Glomerular visceral epithelial cell (primary cell): ENCODE measurements around the gene PRKN.

Experiments used
- DNase-seq: peaks from one replicate; pipeline ENCODE4 v3.0.0-alpha.2; 2016; ENCODE audit errors: extremely low spot score

Gene PRKN

DNA sequence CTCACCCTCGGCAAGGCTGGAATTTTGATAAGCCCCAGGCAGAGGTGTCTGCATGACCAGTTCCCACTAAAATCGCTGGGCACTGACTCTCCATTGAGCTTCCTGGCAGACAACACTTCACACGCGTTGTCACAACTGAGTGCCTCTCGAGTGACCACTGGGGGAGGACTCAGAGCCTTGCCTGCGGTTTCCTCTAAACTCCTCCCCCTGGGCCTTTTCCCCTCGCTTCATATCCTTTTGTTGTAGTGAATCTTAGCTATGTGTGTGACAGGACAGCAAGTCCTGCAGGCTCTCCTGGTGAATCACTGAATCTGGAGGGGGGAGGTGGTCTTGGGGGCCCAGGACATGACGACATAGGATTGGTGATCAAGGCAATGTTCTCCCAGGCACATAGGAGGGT lies 670.8 kb downstream of the PRKN start:
- DNase-seq, result peak; percentile 96

- DNase-seq, result no peak
These were observed 671.5 kb downstream of the PRKN start for GRCh38 chr6:162056061-162056460.

- DNase-seq, result peak; percentile 35
These were observed 672.2 kb downstream of the PRKN start for GRCh38 chr6:162055365-162055764.

DNA sequence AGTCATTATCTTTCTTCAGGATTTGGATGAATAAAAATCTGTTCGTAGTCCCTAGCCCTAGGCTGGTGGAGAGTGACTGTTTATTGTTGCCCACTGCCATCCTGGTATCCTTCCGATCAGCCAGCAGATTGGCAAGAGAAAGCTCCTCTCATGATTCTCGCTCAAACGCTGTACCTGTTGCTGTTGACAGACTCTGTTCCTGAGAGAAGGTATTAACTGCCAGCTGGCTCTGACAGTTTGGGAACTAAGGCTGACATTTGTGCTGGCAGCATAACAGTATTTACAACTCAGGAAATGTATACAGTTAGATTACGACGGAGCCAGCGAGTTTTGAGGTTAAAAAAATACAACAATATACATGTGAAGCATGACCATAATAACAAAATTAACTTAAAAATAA lies 674.5 kb downstream of the PRKN start:
- no peak for DNase-seq

GRCh38 chr6:162050579-162050978 lies 677.0 kb downstream of the PRKN start:
- DNase-seq, result no peak

DNA sequence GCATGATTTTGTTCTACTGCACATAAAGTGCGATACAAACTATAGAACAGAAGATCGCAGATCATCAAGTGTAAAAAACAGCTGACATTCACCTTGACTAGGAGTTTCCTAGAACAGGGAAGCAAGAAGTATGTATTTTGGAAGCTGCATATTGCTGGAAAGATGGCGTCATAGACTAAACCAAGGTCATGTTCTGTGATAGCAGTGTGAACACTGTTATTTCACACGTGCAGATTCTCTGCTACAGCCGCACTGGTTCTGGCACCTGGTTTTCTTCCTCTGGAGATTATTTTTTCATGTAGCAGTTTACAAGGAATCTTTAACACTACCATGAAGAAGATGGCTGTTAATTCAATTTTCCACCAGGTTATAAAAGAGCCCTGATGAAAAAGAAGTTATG lies 681.2 kb downstream of the PRKN start:
- DNase-seq, result no peak

DNA sequence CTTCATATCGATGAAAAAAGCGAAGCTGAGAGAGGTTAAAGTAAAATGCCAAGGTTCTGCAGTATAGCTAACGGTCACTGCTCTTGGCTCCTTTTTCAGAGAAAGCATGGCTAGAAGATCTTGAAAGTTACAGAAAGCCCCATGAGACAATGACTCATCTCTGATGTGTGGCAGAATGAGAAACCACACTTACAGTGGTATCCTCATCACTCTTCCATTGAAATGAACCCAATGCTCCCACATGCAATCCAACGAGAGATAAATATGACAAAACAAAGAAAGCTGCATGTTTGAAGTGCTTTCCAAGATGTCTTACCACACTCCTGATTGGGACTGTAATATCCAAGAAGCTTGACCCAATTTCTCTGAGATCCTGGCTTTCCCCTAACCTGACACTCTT lies 694.9 kb downstream of the PRKN start:
- peak; percentile 54 for DNase-seq

GRCh38 chr6:162029873-162030576 lies 697.5 kb downstream of the PRKN start:
- DNase-seq, result no peak

GRCh38 chr6:162026843-162027242 lies 700.7 kb downstream of the PRKN start:
- DNase-seq, result peak; percentile 11

- no peak for DNase-seq
These were observed 701.5 kb downstream of the PRKN start for GRCh38 chr6:162026031-162026430.

DNA sequence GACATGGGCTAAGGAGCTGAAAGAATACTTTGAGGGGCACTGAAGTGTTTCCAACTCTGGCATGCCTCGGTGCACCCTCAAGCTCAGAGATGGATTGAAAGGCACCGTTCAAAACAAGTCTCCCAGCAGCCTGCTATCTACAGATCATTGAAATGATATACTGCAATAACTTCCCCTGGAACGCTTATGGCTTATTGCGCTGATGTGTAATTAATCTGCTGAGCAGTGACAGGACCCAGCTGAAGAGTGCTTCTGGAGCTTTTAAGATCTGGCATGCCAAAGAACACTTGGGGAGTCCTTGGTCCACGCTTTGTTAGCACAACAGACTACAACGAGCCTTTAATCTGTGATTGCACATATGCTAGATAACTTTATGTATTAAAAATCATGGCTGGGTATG lies 708.2 kb downstream of the PRKN start:
- DNase-seq, result peak; percentile 12

DNA sequence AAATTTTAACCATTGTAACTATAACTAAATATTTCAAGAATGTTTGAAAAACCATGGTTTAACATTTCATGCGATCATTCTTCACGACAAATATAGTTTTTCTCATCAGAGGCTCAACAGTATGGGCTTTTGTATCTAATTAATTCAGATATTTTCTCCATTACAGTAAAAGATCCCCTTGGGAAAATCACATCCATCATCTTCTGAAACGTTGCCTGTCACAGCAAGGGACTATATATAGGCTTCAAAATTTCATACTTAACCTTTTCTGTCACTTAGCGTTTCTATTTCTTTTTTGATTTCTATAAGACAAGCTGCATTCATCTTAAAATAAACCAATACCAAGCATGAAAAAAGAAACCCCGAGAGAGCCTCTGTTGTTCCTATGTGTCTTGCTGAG lies 710.0 kb downstream of the PRKN start:
- DNase-seq, result no peak

- no peak for DNase-seq
These were observed 713.3 kb downstream of the PRKN start for GRCh38 chr6:162014069-162014811.

DNA sequence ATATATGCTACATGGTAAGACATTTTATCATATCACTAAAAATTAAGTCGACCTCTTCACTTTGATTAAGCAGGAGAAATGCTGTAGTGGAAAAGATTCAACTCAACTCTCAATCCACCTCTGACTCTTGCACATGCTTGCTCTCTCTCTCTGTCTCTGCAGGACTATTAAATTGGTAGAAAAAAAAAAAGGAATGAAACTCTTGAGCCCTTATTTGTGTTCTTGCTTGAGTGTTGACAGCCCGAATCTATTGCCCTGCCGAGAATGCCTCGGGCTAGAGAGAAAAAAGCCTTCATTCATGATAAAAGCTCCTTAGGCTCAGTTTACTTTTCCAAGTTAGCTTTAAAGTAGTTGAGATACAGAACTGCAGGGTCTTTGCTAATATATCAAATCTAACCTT lies 722.2 kb downstream of the PRKN start:
- no peak for DNase-seq

GRCh38 chr6:161996783-161997182 lies 730.8 kb downstream of the PRKN start:
- no peak for DNase-seq

GRCh38 chr6:161985876-161986423 lies 741.6 kb downstream of the PRKN start:
- no peak for DNase-seq

DNA sequence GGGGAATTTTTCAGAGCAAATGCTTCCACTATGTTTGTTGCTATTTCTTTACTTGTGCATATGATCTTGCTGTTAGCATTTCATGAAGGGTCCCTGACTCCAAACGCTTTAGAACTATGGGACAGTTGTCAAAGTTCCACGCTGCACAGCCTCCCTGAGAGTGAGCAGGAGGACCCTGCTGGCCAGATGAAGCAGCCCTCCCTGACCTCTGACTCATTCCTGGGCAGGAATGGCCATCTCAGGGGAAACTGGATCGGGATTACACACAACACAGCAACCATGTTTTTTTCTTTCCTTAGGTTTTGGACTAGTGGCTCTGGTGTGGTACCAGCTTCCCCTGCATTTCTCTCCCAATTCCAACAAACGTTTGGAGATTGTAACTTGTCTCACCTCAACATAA lies 742.9 kb downstream of the PRKN start:
- no peak for DNase-seq

GRCh38 chr6:161976553-161976952 lies 751.0 kb downstream of the PRKN start:
- DNase-seq, result no peak

DNA sequence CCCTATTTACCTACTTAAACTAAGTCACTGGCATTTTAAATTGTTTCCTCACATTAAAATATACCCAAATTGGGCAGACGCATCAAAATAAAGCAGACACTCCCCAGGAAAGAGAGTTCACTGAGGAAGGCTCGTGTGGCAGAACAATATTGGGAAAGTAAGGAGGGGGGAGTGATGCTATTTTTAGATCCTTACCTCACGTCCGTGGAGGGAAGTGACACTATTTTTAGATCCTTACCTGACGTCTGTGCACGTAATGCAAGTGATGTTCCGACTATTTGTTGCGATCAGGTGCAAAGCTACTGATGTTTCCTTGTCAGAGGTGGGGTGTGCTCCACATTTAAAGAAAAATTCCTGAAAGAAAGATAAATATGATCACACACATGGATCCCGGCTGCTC lies 754.5 kb downstream of the PRKN start:
- no peak for DNase-seq

DNA sequence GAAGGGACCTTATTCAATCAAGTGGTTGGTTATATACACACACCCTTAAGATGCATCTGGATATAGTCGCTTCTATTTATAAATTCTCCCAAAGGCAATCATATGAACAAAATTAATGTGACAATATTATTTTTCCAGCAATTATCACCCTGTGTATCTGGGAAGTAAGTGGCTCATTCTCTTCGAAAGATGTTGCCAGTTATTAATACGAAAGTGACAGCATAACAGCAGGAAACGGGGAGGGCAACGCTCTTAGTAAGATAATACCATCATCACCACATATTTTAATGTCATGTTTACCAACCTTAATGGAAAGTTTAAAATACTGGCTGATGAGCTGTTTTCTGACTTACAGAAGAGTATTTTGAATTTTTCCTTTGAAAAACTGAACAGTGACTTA lies 756.5 kb downstream of the PRKN start:
- DNase-seq, result no peak

GRCh38 chr6:161963634-161964234 lies 763.8 kb downstream of the PRKN start:
- no peak for DNase-seq

- no peak for DNase-seq
These were observed 764.4 kb downstream of the PRKN start for GRCh38 chr6:161963181-161963580.

- DNase-seq, result no peak
These were observed 765.8 kb downstream of the PRKN start for GRCh38 chr6:161961796-161962195.
